ENCODE data around the gene HECTD1. TPM values are rescaled to one million over a fixed set of nuclear protein-coding genes. Genes with fewer than 3 reads are reported as not detected.
A peak's percentile ranks its signal among the peaks of the same experiment; 100 is the strongest.
"Not testable (repeated sequence)": the region's sequence is repeated elsewhere in the genome, so short reads cannot be mapped to it uniquely, and the experiment has no call there.

Gene HECTD1
- total RNA-seq, 1 donor from 2014 or later = 174 TPM

- no peak for ATAC-seq
These were observed 68.2 kb downstream of the HECTD1 start for GRCh38 chr14:31139301-31139847.

DNA sequence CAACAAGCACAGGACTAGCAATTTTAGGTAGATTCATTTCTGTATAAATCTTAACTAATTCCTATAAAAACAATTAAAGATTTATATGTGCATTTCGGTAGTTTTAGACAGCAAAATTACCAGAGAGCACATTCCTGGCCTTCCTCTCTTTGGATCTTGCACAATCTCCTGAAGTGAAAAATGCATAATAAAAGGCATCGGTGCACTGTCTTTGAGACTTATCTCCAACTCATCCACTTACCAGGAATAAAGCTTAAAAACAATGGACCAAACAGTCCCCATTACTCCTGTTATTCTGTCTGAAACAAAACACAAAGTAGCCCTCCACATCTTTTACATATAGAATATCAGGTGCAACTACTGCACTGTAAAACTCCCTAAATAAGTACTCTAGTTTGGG lies 69.3 kb downstream of the HECTD1 start:
- no peak for ATAC-seq

GRCh38 chr14:31137214-31137889 lies 70.2 kb downstream of the HECTD1 start:
- ATAC-seq = peak; percentile 32

DNA sequence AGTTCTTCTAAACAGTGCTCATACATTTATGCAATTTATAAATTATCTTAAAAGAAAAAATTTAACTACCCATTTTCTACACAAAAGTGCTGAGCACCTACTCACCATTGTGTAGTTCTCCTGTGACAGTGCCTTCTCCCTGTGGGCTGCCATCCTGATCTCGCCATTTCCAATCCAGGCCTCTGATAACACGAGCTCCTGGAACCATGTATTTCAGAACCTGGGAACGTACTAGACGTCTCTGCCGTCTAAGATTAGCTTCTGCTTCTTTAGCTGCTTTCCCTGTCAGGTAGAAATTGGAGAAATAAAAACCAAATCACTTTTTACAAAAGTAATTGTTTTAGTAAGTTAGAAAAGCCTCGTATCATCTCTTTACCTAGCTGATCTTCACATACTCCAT lies 74.5 kb downstream of the HECTD1 start:
- ATAC-seq = no peak

DNA sequence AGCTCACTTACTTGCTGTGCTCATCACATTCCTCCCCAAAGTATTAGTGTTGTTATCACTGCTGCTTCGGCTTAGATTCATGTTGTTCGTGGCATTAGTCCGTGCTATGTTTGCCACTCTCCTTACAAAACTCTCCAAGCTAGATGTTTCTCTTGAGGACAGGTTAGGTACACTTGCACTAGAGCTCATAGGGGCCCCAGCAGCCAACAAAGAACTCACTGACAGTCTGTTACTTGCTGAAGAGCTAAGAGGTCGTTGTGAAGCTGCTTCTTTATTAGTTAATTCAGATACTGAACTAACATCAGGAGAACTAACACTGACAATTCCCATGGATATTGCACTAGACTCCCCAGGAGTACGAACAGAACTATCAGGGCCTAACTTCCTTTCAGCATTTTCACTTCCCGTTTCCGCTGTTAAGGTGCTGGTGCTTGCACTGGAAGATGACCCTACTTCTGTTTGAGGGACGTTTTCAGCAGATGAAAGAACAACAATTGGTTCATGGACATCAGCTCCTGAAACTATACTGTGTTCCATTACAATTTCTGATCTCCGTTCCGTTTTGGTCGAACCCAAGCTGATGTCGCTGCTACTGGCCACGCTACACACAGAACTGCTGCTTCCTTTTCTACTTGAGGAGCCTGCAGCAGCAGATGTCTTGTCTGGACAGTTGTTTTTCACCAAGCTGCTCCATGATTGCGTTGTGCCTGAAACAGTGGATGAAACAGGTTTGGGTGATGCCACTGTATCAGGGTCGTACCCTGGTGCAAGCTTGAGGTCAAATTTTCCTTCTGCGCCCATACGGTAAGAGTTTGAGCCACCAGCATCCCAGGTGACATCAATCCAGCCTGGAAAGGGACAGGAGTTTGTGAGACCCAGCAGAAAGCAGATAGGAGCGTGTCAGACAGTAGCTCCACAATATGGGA lies 78.7 kb downstream of the HECTD1 start:
- ATAC-seq = no peak

DNA sequence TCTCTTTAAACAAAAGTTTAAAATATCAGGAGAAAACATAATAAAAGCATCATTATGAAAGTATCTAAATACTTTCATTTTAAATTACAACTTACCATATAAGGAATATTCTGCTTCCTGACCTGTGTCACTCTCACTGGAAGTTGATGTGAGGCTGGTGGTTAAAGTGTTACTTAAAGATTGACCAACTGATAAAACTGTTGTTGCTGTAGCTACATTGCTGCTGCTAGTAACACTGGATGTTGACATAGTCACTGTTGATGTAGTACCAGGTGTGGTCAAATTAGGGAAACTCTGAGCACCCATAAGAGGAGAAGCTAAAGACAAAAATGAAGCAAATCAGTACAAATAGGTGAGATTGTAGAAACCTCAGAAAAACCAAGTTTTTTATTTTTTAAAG lies 79.9 kb downstream of the HECTD1 start:
- ATAC-seq = no peak

DNA sequence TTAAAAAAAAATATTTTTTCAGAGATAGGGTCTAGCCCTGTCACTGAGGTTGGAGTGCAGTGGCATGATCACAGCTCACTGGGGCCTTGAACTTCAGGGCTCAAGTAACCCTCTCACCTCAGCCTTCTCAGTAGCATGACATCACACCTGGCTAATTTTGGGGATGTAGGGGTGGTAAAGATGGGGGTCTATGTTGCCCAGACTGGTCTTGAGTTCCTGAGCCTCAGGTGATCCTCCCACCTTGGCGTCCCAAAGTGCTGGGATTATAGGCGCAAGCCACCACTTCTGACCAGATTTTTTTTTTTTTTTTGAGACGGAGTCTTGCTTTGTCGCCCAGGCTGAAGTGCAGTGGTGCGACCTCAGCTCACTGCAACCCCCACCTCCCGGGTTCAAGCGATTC lies 80.9 kb downstream of the HECTD1 start:
- no peak for ATAC-seq

DNA sequence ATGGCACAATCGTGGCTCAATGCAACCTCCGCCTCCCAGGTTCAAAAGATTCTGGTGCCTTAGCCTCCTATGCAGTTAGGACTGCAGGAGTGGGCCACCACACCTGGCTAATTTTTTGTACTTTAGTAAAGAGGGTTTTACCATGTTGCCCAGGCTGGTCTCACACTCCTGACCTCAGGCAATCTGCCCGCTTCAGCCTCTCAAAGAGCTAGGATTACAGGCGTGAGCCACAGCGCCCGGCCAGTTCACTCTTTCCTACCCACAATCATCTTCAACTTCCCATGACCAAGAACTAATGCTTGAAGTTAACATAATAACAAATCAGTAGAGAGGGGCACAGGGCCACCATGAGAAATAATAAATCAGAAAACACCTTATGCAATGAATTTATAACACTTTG lies 82.4 kb downstream of the HECTD1 start:
- ATAC-seq = no peak

DNA sequence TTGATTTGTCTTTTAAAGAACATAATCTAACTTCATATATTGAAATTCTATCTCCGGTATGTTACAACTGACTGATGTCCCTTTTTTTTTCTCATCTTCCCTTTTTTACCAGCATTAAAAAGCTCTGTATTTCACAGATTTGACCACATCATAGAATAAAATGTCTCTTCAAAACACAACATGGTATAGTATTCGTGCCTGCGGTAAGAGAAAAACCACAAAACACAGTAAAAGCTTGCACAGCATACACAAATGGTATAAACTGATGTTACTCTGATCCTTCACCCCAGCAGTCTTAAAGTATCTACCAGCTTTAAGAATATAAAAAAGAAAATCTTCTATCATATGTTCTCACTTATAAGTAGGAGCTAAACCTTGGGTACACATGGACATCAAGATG lies 83.4 kb downstream of the HECTD1 start:
- ATAC-seq = no peak

DNA sequence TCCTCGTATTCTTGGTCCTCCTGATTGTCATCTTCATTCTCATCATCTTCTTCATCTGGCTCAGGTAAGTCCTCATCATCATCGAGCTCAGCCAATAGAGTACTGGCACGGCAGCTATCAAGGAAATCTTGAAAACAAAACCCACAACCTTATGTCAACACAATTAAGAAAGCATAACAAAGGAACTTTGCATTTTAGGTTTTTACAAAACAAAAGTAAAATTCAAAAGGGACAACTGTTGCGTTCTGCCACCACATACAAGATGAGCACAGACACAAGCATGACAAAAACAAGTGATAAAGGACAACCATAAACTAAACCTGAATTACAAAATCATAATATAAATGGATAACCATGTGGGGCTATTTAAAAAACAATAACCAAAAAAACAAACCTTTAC lies 84.7 kb downstream of the HECTD1 start:
- ATAC-seq = no peak

DNA sequence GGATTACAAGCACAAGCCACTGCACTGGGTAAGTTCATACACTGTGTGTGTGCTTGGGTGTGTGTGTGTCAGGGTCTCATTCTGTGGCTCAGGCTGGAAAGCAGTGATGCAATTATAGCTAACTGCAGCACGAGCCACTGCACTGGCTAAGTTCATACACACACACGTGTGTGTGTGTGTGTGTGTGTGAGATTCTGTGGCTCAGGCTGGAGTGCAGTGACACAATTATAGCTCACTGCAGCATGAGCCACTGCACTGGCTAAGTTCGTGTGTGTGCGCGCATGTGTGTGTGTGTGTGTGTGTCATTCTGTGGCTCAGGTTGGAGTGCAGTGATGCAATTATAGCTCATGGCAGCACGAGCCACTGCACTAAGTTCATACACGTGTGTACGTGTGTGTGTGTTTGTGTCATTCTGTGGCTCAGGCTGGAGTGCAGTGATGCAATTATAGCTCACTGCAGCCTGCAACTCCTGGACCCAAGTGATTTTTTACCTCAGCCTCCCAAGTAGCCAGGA lies 85.4 kb downstream of the HECTD1 start:
- peak; percentile 37 for ATAC-seq

- no peak for ATAC-seq
These were observed 88.7 kb downstream of the HECTD1 start for GRCh38 chr14:31118892-31119291.

DNA sequence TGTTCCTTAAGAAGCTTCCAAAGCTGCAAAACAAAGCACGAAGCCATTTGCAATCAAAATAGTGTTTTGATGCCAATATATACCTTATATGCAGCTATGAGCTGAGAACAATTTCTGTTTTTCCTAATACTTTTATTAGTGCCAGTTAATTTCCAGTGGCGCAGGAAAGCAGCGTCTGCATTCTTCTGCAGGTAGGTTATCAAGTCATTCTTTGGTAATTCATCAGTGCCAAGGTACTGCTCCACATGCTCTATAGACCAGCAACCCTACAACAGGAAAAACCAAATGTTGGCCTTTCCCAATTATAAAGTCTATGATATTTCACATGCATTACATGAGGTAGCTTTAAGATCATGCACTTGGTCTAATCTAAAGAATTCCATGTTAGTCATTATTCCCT lies 93.8 kb downstream of the HECTD1 start:
- no peak for ATAC-seq

GRCh38 chr14:31110872-31111271 lies 96.7 kb downstream of the HECTD1 start:
- no peak for ATAC-seq

GRCh38 chr14:31109257-31109656 lies 98.3 kb downstream of the HECTD1 start:
- no peak for ATAC-seq

DNA sequence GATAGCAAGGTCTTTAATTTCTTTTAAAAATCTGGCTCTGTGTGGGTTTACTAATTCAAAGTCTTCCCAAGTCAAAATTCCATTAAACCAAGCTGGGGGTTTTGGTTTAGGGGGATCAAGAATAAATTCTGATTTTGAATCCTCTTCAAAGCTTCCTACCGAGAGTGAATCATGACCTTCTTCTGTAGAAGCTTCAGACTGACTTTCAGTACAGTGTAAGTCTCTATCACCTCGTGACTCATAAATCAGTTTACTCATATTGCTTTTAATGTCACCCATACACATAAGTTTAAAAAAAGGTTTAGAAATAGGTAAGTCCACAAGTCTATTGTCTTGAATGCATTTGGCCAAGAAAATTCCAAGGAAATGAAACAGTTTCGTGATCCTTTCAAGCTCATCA lies 100.8 kb downstream of the HECTD1 start:
- peak; percentile 42 for ATAC-seq

DNA sequence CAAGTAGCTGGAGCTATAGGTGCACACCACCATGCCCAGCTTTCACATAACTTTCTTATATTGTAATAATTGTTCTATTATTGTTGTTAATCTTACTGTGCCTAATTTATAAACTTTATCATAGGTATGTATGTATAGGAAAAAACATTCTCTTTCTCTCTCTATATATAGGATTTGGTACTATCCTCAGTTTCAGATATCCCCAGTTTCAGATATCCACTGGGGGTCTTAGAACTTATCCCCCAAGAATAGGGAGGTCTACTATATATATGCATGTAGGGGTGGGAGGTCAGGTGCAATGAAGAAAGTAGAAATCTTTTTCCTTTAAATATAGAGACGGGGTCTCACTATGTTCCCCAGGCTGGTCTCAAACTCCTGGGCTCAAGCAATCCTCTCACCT lies 110.5 kb downstream of the HECTD1 start:
- ATAC-seq = no peak

DNA sequence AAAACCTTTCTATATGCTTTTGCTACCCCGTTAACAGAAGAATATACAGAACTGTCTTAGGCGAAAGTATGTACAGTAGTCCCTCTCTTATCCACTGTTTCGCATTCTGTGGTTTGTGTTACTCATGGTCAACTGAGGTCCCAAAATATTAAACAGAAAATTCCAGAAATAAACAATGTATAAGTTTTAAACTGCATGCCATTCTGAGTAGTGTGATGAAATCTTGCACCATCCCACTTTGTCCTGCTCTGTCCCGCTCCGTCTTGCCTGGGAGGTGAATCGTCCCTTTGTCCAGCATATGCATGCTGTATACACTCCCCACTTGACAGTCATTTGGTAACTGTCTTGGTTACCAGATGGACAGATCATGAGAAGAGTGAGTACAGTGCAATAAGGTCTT lies 111.3 kb downstream of the HECTD1 start:
- ATAC-seq = no peak

- not testable (repeated sequence) for ATAC-seq
These were observed 111.8 kb downstream of the HECTD1 start for GRCh38 chr14:31095817-31096216.

DNA sequence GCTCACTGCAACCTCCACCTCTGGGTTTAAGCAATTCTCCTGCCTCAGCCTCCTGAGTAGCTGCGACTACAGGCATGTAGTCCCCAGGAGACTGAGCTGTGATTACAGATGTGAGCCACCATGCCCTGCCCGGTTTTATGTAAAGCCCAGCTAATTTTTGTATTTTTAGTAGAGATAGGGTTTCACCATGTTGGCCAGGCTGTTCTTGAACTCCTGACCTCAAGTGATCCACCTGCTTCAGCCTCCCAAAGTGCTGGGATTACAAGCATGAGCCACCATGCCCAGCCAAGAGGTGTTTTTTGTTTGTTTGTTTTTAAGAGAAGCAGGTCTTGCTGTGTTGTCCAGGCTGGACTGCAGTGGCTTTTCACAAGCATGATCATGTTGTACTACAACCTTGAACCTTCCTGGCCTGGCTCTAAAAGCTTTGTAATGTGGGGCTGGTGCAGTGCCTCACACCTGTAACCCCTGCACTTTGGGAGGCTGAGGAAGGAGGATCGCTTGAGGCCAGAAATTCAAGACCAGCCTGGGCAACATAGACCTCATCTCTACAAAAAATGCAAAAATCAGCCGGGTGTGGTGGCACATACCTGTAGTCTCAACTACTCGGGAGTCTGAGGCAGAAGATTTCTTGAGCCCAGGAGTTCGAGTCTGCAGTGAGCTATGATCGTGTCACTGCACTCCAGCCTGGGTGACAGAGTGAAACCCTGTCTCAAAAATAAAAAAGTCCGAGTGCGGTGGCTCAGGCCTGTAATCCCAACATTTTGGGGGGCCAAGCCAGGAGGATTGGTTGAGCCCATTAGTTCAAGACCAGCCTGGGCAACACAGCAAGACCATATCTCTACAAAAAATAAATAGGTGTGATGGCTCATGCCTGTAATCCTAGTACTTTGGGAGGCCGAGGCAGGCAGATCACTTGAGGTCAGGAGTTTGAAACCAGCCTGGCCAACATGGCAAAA lies 113.4 kb downstream of the HECTD1 start:
- not testable (repeated sequence) for ATAC-seq

DNA sequence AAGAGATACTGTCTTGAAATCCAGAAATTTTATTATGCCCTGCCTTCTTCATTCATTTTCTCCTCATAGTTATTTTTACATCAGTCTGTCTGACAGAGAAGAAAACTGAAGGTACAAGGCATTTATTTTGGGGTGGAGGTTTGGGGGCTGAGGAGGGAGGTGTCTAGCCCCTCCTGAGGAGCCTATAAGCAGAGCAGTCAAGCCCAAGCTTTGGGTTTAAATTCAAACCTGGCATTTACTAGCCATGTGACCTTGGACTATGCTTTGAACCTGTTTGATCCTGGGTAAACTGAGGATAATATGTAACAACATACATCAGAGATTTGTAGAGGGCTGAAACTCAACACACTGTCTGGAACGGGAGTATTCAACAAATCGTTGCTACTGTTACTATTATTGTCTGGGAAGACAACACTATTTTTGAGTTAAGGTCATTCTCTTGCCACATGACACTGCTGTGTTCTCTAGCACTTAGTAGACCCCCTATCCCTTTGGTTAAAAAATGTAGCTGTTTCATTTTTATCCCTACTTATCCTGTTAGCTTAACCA lies 115.4 kb downstream of the HECTD1 start:
- no peak for ATAC-seq

Measured in esophagus mucosa (tissue), 1 donor.